Peyer's patch (tissue), 4 donors: ENCODE results near the gene ICAM1. TPM values are rescaled to one million over a fixed set of nuclear protein-coding genes. Genes with fewer than 3 reads are reported as not detected.

Experiments
- DNase-seq, 3 donors: peaks; one replicate each; pipeline ENCODE4 v3.0.0-alpha.2; 2017 to 2019
- H3K27ac ChIP-seq, 4 donors: fragments of 200-600 bp; sonication (generic); one replicate each; pipeline ENCODE4 v1.5.1; 2016 to 2019
- H3K27me3 ChIP-seq, 2 donors: fragments of 200-600 bp; sonication (generic); one replicate each; pipeline ENCODE4 v1.5.1; 2019
- H3K36me3 ChIP-seq, 3 donors: fragments of 200-600 bp; sonication (generic); one replicate each; pipeline ENCODE4 v1.5.1; 2016 to 2019
- H3K4me1 ChIP-seq, 4 donors: fragments of 200-600 bp; sonication (generic); one replicate each; pipeline ENCODE4 v1.5.1; 2016 to 2019
- H3K4me3 ChIP-seq, 4 donors: fragments of 200-600 bp; sonication (generic); 1 replicate in 3 of 4; 2 replicates in 1 of 4; pipeline ENCODE4 v1.5.1; 2016 to 2019; ENCODE audit warnings: mild to moderate bottlenecking in 1 of 4
- H3K9me3 ChIP-seq, 4 donors: fragments of 200-600 bp; sonication (generic); one replicate each; pipeline ENCODE4 v1.5.1; 2016 to 2019; ENCODE audit warnings: mild to moderate bottlenecking in 1 of 4
- POLR2A ChIP-seq, 2 donors: fragments of 450-650 bp; IDR thresholded peaks; one replicate each; pipeline ENCODE4 v1.5.1; 2017; ENCODE audit warnings: antibody characterized with exemption in 2 of 2, mild to moderate bottlenecking in 2 of 2, moderate library complexity in 2 of 2
- total RNA-seq, 4 donors: library from RNA; depleted of rRNA; stranded (reverse); fragments of >200 nt; gene quantifications; one replicate each; pipeline ENCODE4 v1.1.0, GENCODE V29; 2016
- TF ChIP-seq, protein P1 (sequence below), 6 experiments: fragments of 450-650 bp in 4 of 6; fragments of 200-600 bp in 2 of 6; sonication (generic) in 1 of 6; IDR thresholded peaks; one replicate each; pipeline ENCODE4 v1.5.1; 2017 to 2019; ENCODE audit warnings: antibody characterized with exemption in 6 of 6, mild to moderate bottlenecking in 3 of 6, moderate library complexity in 1 of 6

Gene ICAM1
- total RNA-seq, 4 donors from 2014 or later, result 2.6 to 62.7 (median 12.7) TPM

DNA sequence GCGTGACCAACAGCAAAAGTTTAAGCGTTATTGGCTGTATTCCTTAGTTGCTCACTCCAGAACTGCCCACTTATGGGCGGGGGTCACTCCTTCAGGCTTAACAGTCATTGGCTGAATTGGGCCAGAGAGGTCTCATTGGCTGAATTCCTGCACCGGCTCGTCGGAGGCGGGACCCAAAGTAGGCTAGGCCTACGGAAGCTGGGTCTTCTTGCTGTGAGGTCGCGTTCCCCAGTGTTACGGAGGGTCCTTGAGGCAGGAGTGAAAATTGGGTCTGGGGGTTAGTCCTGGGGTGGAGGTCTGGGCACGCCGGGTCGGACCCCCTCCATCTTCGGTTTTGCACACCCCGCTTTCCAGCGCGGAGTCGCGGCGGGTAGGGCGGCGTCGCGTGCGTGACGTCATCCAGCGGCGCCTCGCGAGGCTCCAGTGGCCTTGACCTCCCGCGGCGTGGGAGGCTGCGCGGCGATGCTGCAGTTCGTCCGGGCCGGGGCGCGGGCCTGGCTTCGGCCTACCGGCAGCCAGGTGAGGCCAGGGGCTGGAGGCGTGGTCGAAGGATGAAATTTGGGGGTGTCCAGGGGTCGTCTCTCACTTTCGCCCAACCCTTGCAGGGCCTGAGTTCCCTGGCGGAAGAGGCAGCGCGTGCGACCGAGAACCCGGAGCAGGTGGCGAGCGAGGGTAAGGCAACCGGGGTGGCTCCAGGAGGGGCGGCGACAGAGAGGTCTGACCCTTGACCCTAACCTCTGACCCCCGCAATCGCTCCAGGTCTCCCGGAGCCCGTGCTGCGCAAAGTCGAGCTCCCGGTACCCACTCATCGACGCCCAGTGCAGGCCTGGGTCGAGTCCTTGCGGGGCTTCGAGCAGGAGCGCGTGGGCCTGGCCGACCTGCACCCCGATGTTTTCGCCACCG lies 18.9 kb upstream of the ICAM1 start, which contains the start of gene MRPL4:
Gene MRPL4, plus strand, starts transcription at position 423 of the 903 bp plus-strand sequence. Its CDS starts 40 bp downstream, at position 463.
- DNase-seq, result peak; percentile 95 to 98 (median 97)
- Histone ChIP-seq H3K36me3 (peaks cover 0 to 32% (median 0%) of the 10 kb centered on the region in 3 donors), H3K4me1 (peaks cover 0 to 19% (median 3%) of the 10 kb centered on the region in 4 donors), H3K27ac (peak within 1 kb of the TSS; percentile 84 to 92 (median 88)), H3K4me3 (peak within 1 kb of the TSS; percentile 62 to 93 (median 90)), H3K27me3 (no peaks in the 10 kb centered on the region), H3K9me3 (no peaks in the 10 kb centered on the region)
- TF ChIP-seq POLR2A (IDR thresholded peaks at IDR 0.05), result peak; percentile 27 to 59
- TF ChIP-seq, protein P1, sequence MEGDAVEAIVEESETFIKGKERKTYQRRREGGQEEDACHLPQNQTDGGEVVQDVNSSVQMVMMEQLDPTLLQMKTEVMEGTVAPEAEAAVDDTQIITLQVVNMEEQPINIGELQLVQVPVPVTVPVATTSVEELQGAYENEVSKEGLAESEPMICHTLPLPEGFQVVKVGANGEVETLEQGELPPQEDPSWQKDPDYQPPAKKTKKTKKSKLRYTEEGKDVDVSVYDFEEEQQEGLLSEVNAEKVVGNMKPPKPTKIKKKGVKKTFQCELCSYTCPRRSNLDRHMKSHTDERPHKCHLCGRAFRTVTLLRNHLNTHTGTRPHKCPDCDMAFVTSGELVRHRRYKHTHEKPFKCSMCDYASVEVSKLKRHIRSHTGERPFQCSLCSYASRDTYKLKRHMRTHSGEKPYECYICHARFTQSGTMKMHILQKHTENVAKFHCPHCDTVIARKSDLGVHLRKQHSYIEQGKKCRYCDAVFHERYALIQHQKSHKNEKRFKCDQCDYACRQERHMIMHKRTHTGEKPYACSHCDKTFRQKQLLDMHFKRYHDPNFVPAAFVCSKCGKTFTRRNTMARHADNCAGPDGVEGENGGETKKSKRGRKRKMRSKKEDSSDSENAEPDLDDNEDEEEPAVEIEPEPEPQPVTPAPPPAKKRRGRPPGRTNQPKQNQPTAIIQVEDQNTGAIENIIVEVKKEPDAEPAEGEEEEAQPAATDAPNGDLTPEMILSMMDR (IDR thresholded peaks at IDR 0.05), result peak in 3 of 6 experiments; percentile 19 to 22 (median 19)

GRCh38 chr19:10252707-10253106 lies 18.2 kb upstream of the ICAM1 start:
- Histone ChIP-seq H3K27me3 (no peaks in the 10 kb centered on the region), H3K4me1 (peaks cover 0 to 19% (median 3%) of the 10 kb centered on the region in 4 donors), H3K36me3 (peaks cover 0 to 39% (median 0%) of the 10 kb centered on the region in 3 donors), H3K4me3 (peak overlapping the region; percentile 62 to 93 (median 90)), H3K27ac (peak overlapping the region; percentile 84 to 92 (median 88)), H3K9me3 (no peaks in the 10 kb centered on the region)
- TF ChIP-seq, protein P1 (IDR thresholded peaks at IDR 0.05), result no peak
- TF ChIP-seq POLR2A (IDR thresholded peaks at IDR 0.05), result no peak
- DNase-seq, result no peak

- TF ChIP-seq, protein P1 (IDR thresholded peaks at IDR 0.05), result no peak
- no peak for TF ChIP-seq POLR2A (IDR thresholded peaks at IDR 0.05)
- Histone ChIP-seq H3K27me3 (no peaks in the 10 kb centered on the region), H3K9me3 (no peaks in the 10 kb centered on the region), H3K4me1 (peaks cover 0 to 19% (median 3%) of the 10 kb centered on the region in 4 donors), H3K27ac (no peak overlapping the region), H3K4me3 (no peak overlapping the region), H3K36me3 (peaks cover 0 to 50% (median 0%) of the 10 kb centered on the region in 3 donors)
- no peak for DNase-seq
Observed at GRCh38 chr19:10254244-10254643, 16.7 kb upstream of the ICAM1 start.

DNA sequence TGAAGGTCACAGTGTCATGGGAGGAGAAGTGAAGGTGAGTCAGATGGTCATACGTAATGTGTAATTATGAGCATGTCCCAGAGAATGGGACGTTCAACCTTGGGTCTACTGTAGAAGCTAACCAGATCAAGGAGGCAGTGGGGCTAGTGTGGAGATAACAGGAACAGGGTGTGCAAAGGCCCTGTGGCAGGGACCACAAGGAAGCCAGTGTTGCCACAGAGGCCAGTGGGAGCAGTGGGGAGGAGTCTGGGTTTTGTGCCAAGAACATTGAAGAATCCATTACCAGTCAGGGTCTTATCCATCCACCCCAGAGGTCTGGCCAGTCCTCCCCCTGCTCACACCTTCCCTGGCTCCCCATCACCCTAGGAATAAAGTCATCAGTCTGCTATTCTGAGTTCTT lies 15.6 kb upstream of the ICAM1 start:
- peaks cover 0 to 17% (median 3%) of the 10 kb centered on the region in 4 donors for H3K4me1 ChIP-seq
- H3K9me3 ChIP-seq, result no peaks in the 10 kb centered on the region
- DNase-seq, result no peak
- peaks cover 0 to 50% (median 0%) of the 10 kb centered on the region in 3 donors for H3K36me3 ChIP-seq
- TF ChIP-seq, protein P1 (IDR thresholded peaks at IDR 0.05), result no peak
- TF ChIP-seq POLR2A (IDR thresholded peaks at IDR 0.05), result no peak
- no peaks in the 10 kb centered on the region for H3K27me3 ChIP-seq
- no peak overlapping the region for H3K27ac ChIP-seq
- H3K4me3 ChIP-seq, result no peak overlapping the region

DNA sequence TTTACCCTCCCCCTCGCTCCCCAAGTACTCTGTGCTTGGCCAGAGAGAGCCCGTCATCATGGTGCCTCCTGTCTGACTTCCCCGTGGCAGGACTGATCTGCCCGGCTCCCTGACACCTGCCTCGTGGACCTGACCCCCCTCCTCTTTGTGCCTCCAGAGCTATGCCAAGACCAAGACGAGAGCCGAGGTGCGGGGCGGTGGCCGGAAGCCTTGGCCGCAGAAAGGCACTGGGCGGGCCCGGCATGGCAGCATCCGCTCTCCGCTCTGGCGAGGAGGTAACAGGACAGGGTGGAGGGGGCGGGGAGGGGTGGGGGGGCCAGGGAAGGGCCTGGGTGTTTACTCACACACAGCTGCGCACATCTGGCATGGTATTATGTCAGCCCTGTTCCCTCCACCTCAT lies 14.4 kb upstream of the ICAM1 start:
- TF ChIP-seq POLR2A (IDR thresholded peaks at IDR 0.05), result no peak
- TF ChIP-seq, protein P1 (IDR thresholded peaks at IDR 0.05), result no peak
- Histone ChIP-seq H3K36me3 (peaks cover 0 to 50% (median 0%) of the 10 kb centered on the region in 3 donors), H3K27me3 (no peaks in the 10 kb centered on the region), H3K27ac (no peak overlapping the region), H3K4me3 (no peak overlapping the region), H3K9me3 (no peaks in the 10 kb centered on the region), H3K4me1 (peaks cover 0 to 8% (median 3%) of the 10 kb centered on the region in 4 donors)
- no peak for DNase-seq
